22Rv1 (cell line): ENCODE measurements around the gene ST8SIA5.

Experiments used
- CTCF ChIP-seq: fragments of 450-650 bp; IDR thresholded peaks from 2 replicates; pipeline ENCODE4 v1.5.1; 2017; ENCODE audit warnings: mild to moderate bottlenecking
- ZFX ChIP-seq: fragments of 450-650 bp; IDR thresholded peaks from 2 replicates; pipeline ENCODE4 v1.6.1; 2017; ENCODE audit warnings: antibody characterized with exemption, borderline replicate concordance

- TF ChIP-seq CTCF (no peak), ZFX (no peak)
Observed at GRCh38 chr18:46767217-46767616, 10.4 kb upstream of the ST8SIA5 start.
